NCI-H526 (cell line): Measurements from ENCODE around the gene FAM107B.

Experiments
- DNase-seq, 2 experiments: peaks; one replicate each; lab custom pipeline; 2025; lab: John Stamatoyannopoulos, UW

The FAM107B gene

GRCh38 chr10:14578060-14578952 lies 196.4 kb downstream of the FAM107B start:
- DNase-seq: no peak

DNA sequence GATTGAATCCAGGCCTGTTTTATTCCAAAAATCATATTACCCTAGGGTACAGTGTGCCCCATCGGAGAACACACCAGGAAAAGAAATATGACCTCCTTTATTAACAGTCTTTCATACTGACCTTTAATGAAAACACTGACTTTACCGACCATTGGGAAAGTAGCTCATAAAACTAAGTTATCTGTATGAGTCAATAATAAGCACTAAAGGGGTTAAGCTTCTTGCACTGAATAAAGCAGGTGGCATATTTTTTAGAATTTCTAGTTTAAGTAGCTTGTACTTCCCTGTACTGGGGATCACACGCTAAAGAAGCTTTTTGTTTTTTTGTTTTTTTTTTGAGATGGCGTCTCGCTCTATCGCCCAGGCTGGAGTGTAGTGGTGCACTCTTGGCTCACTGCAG lies 199.8 kb downstream of the FAM107B start:
- no peak for DNase-seq

- DNase-seq: no peak
Observed at GRCh38 chr10:14574291-14574690, 200.4 kb downstream of the FAM107B start.

- DNase-seq: no peak
Observed at GRCh38 chr10:14573666-14574261, 200.9 kb downstream of the FAM107B start.

GRCh38 chr10:14572811-14573210 lies 201.9 kb downstream of the FAM107B start:
- DNase-seq: no peak

DNA sequence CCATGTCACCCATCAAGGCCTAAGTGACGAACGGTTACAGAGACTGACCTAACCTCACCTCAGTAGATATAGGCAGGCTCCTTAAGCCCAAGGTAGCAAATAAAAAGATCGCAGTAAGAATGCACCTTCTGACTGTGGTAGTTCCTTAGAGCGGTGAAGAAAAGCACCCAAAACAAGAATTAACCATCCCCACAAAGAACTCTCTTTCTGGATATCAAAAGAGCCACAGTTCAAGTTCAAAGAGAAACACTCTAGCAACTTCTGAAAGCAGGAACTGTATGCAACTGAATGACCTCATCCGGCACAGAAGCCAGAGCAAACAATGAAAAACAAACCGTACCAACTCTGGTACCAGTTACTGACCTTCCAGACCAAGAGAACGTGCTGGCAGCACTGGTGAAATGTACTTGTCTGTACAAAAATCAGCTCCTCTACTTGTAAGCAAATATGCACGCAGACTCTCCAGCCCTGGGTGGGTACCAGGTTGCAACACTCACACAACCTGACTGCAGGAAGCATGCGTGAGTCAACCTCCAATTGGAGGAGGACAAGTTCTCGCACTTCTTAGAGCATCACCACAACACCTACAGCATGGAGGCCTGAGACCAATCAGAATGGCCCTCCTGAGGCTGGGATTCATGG lies 202.7 kb downstream of the FAM107B start:
- DNase-seq: no peak

DNA sequence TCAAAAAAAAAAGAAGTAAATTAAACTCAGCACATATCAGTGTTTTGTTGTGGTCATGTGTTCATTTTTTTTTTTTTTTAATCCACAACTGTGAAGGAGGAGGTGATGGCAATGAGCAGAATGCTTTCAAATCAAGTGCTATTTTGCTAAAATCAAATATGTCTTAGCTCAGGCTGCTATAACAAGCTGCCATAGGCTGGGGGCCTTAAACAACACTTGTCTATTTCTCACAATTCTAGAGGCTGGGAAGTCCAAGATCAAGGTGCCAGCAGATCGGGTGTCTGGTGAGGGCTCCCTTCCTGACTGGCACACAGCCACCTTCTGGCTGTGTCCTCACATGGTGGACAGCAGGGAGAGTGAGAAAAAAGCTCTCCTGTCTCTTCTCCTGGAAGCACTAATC lies 203.9 kb downstream of the FAM107B start:
- DNase-seq: no peak

GRCh38 chr10:14569274-14570060 lies 205.2 kb downstream of the FAM107B start:
- no peak for DNase-seq

DNA sequence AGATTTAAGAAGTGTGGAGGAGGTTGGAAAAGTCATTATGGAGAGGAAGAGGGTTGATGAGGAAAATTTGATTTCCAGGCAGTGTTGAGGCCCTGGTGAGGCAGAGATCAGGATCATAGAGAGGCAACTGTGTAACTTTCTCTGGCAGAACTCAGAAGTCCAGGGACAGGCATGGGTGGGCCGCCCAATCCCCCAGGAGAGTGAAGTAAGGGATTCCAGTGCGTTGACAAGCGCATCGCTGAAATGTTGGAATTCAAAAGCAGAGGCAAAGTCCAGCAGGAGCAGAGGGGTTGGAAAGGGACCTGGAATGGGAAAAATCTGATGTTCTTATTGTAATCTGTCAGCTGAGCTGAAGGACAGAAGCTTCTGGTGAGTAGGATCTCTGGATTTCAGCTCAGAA lies 207.3 kb downstream of the FAM107B start:
- DNase-seq: no peak

- no peak for DNase-seq
Observed at GRCh38 chr10:14566498-14566897, 208.2 kb downstream of the FAM107B start.

- no peak for DNase-seq
Observed at GRCh38 chr10:14565199-14565598, 209.5 kb downstream of the FAM107B start.

GRCh38 chr10:14564268-14564744 lies 210.4 kb downstream of the FAM107B start:
- DNase-seq: no peak

GRCh38 chr10:14563359-14563940 lies 211.2 kb downstream of the FAM107B start:
- DNase-seq: no peak

DNA sequence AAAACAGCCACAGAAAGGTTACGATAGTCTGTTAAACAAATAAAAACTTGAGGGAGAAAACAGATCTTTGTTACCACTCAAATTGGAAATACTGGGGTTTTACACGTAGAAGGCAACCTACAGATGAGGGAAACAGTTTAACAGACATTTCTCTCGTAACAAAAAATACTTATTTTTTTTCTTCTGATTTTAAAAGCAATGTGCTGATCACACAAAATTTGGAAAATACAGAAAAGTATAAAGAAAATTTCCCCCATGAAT lies 211.7 kb downstream of the FAM107B start:
- no peak for DNase-seq

GRCh38 chr10:14562218-14563075 lies 212.2 kb downstream of the FAM107B start:
- no peak for DNase-seq

DNA sequence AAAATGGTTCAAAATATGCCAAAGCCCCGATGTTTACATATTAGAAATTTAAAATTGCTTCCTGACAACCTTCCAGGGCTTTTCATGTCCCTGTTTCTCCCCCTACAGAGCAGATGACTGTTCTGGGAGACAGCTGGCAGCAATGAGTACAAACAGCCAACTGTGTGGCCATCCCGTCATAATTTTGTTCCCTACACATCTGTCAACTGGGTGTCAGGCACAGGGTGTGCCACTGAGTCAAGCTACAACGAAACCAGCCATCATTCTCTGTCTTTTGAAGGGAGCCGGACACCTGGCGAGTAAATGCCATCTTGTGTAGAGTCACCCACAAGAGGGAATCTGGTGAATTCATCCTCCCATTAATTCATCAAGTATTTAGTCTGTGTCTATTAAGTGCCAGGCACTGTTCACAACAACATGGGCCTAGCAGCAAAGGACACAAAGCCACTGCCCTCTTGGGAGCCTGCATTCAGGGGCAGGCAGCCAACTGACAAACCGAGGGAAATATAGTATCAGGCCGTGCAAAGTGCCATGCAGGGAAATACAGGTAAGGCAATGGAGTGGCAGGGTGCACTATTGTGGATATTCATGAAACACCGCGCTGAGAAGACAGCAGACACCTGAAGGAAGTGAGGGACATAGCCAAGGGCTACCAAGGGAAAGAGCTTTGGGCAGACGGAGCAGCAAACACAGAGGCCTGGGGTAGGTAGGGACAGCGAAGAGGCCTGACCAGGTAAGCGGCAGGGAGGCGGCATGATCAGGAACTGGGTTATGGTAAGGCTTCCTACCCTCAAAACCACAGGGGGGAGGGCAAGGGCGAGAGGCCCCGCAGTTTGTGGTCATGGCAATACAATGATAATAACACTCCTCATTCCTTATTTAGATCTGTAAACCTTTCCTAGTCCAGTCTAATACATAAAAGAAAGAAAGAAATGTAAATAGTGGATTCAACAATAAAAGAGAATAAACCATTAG lies 213.6 kb downstream of the FAM107B start:
- no peak for DNase-seq

GRCh38 chr10:14560274-14560673 lies 214.4 kb downstream of the FAM107B start:
- no peak for DNase-seq

- DNase-seq: no peak
Observed at GRCh38 chr10:14558025-14558424, 216.7 kb downstream of the FAM107B start.

DNA sequence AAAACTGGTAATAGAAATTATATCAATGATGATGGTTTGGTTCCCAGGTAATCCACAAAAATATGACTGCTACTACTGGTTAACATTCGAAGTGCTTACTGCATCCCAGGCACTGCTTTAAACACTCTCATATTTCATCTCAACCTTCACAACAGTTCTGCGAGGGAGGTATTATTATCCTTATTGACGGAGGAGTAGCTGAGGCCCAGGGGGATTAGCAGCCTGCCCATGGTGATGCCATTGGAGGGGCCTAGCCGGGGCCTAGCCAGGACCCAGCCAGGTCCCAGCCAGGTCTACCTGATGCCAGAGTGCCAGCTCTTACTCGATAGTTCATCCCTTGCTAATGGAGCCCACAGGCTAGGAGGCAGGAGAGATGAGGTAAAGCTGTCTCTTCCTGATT lies 217.1 kb downstream of the FAM107B start:
- no peak for DNase-seq
